K562 (cell line): ENCODE results near the gene ICAM3. TPM values are rescaled to one million over a fixed set of nuclear protein-coding genes. Genes with fewer than 3 reads are reported as not detected.

Experiments used
- BRCA1 ChIP-seq, 2 experiments: fragments of 450-650 bp in 1 of 2; sonication (generic) in 1 of 2; formaldehyde crosslinking in 1 of 2; IDR thresholded peaks; 2 replicates each; pipeline versions ENCODE4 v1.5.0 to v1.6.1; 2017 to 2020; ENCODE audit warnings: mild to moderate bottlenecking in 1 of 2, missing genetic modification reagents in 1 of 2
- CBX3 ChIP-seq, 2 experiments: IDR thresholded peaks; 1 replicate in 1 of 2; 2 replicates in 1 of 2; pipeline ENCODE4 v1.6.1; 2012; ENCODE audit warnings: inconsistent platforms in 2 of 2, low read length in 2 of 2, borderline replicate concordance in 1 of 2, control low read depth in 1 of 2
- DEAF1 ChIP-seq: fragments of 450-650 bp; formaldehyde crosslinking; IDR thresholded peaks from 2 replicates; pipeline ENCODE4 v1.4.0; 2020; ENCODE audit warnings: mild to moderate bottlenecking, moderate library complexity
- FOXK2 ChIP-seq, 2 experiments: fragments of 450-650 bp; IDR thresholded peaks in 1 of 2; conservative IDR thresholded peaks in 1 of 2; 2 replicates each; pipeline ENCODE4 v1.6.1; 2016; ENCODE audit warnings: low read depth in 2 of 2, mild to moderate bottlenecking in 1 of 2
- FOXO4 ChIP-seq: fragments of 450-650 bp; formaldehyde crosslinking; IDR thresholded peaks from 2 replicates; pipeline ENCODE4 v1.4.0; 2020; ENCODE audit warnings: mild to moderate bottlenecking, moderate library complexity
- HMGN3 ChIP-seq: IDR thresholded peaks from 2 replicates; pipeline ENCODE4 v1.6.1; 2011; ENCODE audit warnings: borderline replicate concordance, low read depth, mild to moderate bottlenecking, mixed read lengths, low read length; ENCODE audit not compliant: insufficient read length; ENCODE audit errors: extremely low read depth
- NCOA1 ChIP-seq: fragments of 450-650 bp; IDR thresholded peaks from 2 replicates; pipeline ENCODE4 v1.6.1; 2016; ENCODE audit warnings: low read depth
- POLR2AphosphoS2 ChIP-seq: IDR thresholded peaks from 2 replicates; pipeline ENCODE4 v1.6.1; 2012; ENCODE audit warnings: low read length, improper control_type of control experiment
- PPARD ChIP-seq: fragments of 250-450 bp; sonication (Bioruptor Pico); IDR thresholded peaks from 2 replicates; pipeline ENCODE4 v1.8.0; 2022; ENCODE audit warnings: inconsistent platforms, mild to moderate bottlenecking, moderate library complexity
- RBM22 ChIP-seq: fragments of 200-400 bp; formaldehyde crosslinking; IDR thresholded peaks from 2 replicates; pipeline ENCODE4 v1.6.1; 2018; ENCODE audit warnings: low read length, low read depth; ENCODE audit not compliant: poor library complexity, severe bottlenecking
- U2AF1 ChIP-seq: fragments of 200-400 bp; formaldehyde crosslinking; optimal IDR thresholded peaks from 2 replicates; pipeline ENCODE3; 2017; ENCODE audit warnings: mild to moderate bottlenecking, low read depth, low read length, moderate library complexity
- ZNF12 ChIP-seq: sonication (generic); formaldehyde crosslinking; IDR thresholded peaks from 2 replicates; pipeline ENCODE4 v1.4.0; 2020; ENCODE audit warnings: mild to moderate bottlenecking, missing genetic modification reagents
- ZNF184 ChIP-seq: sonication (generic); formaldehyde crosslinking; IDR thresholded peaks from 2 replicates; pipeline ENCODE4 v1.5.0; 2020; ENCODE audit warnings: missing genetic modification reagents
- ZNF217 ChIP-seq: sonication (generic); formaldehyde crosslinking; IDR thresholded peaks from 2 replicates; pipeline ENCODE4 v1.8.0; 2022; ENCODE audit warnings: mild to moderate bottlenecking, missing genetic modification reagents
- ZNF274 ChIP-seq: IDR thresholded peaks from 2 replicates; pipeline ENCODE4 v1.6.1; 2011; ENCODE audit warnings: low read depth, mild to moderate bottlenecking, low read length, moderate library complexity, borderline replicate concordance
- polyA plus RNA-seq, 8 experiments: library from polyadenylated mRNA; depleted of rRNA in 4 of 8; stranded (reverse) in 5 of 8; unstranded in 3 of 8; fragments of >200 nt; fragmentation: Nextera tagmentation in 2 of 8; fragmentation: Illumina TruSeq in 1 of 8; extraction: Ambion mirVana in 2 of 8; extraction: Trizol in 1 of 8; gene quantifications; 2 replicates each; pipeline versions ENCODE4 v1.2.1 to v1.2.3, GENCODE V29; 2011 to 2014; ENCODE audit warnings: inconsistent platforms in 1 of 8, missing spikeins in 1 of 8
- total RNA-seq, 7 experiments: library from RNA; depleted of rRNA in 6 of 7; stranded (reverse); fragments of >200 nt in 6 of 7; fragmentation: Illumina TruSeq in 2 of 7; extraction: Trizol in 2 of 7; gene quantifications; 2 replicates each; pipeline versions ENCODE4 v1.2.1 to v1.2.3, GENCODE V29; 2011 to 2021; ENCODE audit warnings: low replicate concordance in 1 of 7
- TF ChIP-seq, protein P1 (sequence below): fragments of 450-650 bp; IDR thresholded peaks from 2 replicates; pipeline ENCODE4 v1.6.1; 2016
- TF ChIP-seq, protein P2 (sequence below): sonication (generic); formaldehyde crosslinking; IDR thresholded peaks from 2 replicates; pipeline ENCODE4 v1.8.0; 2022; ENCODE audit warnings: mild to moderate bottlenecking, low read depth, missing genetic modification reagents
- TF ChIP-seq, protein P3 (sequence below): IDR thresholded peaks from 2 replicates; pipeline ENCODE4 v1.6.1; 2011; ENCODE audit warnings: borderline replicate concordance, low read depth, mild to moderate bottlenecking, moderate library complexity, low read length; ENCODE audit not compliant: insufficient read depth, poor library complexity, severe bottlenecking

The ICAM3 gene
- total and polyA plus RNA-seq, 9 of the 15 experiments (the other 6 are each of a cell fraction or from before 2014, with no cell fraction given), result 6.5 to 39.5 (median 24.2) TPM

GRCh38 chr19:10293637-10294367 is 45.6 kb downstream of the ICAM3 start (continued):
- TF ChIP-seq CBX3 (IDR thresholded peaks at IDR 0.05; ENCODE audit: borderline replicate concordance in 1 of 2, low read length in 2 of 2), result no peak
- no peak for TF ChIP-seq ZNF217 (CRISPR knock-in tag)
- no peak for TF ChIP-seq NCOA1
- no peak for TF ChIP-seq ZNF12 (CRISPR knock-in tag)
- TF ChIP-seq ZNF184, result no peak
- TF ChIP-seq HMGN3, result peak; percentile 28
- no peak for TF ChIP-seq FOXK2 (conservative IDR thresholded peaks at IDR 0.05 in 1 of 2, IDR thresholded peaks at IDR 0.05 in 1 of 2; ENCODE audit: low read depth in 2 of 2)
- TF ChIP-seq DEAF1 (CRISPR knock-in tag), result no peak
- no peak for TF ChIP-seq PPARD (CRISPR knock-in tag)
- 0 out of 2 replicates have a peak, but pooled peaks have one; percentile 56 for TF ChIP-seq FOXO4 (CRISPR knock-in tag)
- TF ChIP-seq, protein P1, sequence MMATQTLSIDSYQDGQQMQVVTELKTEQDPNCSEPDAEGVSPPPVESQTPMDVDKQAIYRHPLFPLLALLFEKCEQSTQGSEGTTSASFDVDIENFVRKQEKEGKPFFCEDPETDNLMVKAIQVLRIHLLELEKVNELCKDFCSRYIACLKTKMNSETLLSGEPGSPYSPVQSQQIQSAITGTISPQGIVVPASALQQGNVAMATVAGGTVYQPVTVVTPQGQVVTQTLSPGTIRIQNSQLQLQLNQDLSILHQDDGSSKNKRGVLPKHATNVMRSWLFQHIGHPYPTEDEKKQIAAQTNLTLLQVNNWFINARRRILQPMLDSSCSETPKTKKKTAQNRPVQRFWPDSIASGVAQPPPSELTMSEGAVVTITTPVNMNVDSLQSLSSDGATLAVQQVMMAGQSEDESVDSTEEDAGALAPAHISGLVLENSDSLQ, result no peak
- TF ChIP-seq RBM22, result peak; percentile 74
- TF ChIP-seq, protein P2, sequence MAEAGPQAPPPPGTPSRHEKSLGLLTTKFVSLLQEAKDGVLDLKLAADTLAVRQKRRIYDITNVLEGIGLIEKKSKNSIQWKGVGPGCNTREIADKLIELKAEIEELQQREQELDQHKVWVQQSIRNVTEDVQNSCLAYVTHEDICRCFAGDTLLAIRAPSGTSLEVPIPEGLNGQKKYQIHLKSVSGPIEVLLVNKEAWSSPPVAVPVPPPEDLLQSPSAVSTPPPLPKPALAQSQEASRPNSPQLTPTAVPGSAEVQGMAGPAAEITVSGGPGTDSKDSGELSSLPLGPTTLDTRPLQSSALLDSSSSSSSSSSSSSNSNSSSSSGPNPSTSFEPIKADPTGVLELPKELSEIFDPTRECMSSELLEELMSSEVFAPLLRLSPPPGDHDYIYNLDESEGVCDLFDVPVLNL (CRISPR knock-in tag), result 0 out of 2 replicates have a peak, but pooled peaks have one; percentile 19
- 0 out of 2 replicates have a peak, but pooled peaks have one; percentile 12 for TF ChIP-seq POLR2AphosphoS2
- TF ChIP-seq ZNF274, result 0 out of 2 replicates have a peak, but pooled peaks have one; percentile 16
- TF ChIP-seq U2AF1, result no peak
- TF ChIP-seq BRCA1 (IDR thresholded peaks at IDR 0.05), result no peak
- no peak for TF ChIP-seq BRCA1 (CRISPR knock-in tag; IDR thresholded peaks at IDR 0.05)
- TF ChIP-seq, protein P3, sequence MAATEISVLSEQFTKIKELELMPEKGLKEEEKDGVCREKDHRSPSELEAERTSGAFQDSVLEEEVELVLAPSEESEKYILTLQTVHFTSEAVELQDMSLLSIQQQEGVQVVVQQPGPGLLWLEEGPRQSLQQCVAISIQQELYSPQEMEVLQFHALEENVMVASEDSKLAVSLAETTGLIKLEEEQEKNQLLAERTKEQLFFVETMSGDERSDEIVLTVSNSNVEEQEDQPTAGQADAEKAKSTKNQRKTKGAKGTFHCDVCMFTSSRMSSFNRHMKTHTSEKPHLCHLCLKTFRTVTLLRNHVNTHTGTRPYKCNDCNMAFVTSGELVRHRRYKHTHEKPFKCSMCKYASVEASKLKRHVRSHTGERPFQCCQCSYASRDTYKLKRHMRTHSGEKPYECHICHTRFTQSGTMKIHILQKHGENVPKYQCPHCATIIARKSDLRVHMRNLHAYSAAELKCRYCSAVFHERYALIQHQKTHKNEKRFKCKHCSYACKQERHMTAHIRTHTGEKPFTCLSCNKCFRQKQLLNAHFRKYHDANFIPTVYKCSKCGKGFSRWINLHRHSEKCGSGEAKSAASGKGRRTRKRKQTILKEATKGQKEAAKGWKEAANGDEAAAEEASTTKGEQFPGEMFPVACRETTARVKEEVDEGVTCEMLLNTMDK, result no peak
